ENCODE results near the gene PCDH10. TPM values are rescaled to one million over a fixed set of nuclear protein-coding genes. Genes with fewer than 3 reads are reported as not detected.

PCDH10 gene
- total and polyA plus RNA-seq, 10 of the 15 experiments (the other 5 are each of a cell fraction or from before 2014, with no cell fraction given): under 0.01 to 0.38 (median 0.02) TPM; not detected in 6

GRCh38 chr4:133186210-133186609, 37.1 kb downstream of the PCDH10 start (continued):
- TF ChIP-seq TBL1XR1 (IDR thresholded peaks at IDR 0.05; ENCODE audit: low read depth, low read length): no peak
- TF ChIP-seq CBX5 (IDR thresholded peaks at IDR 0.05; ENCODE audit: low read depth): no peak
- no peak for TF ChIP-seq MTA3 (IDR thresholded peaks at IDR 0.05; ENCODE audit: borderline replicate concordance, low read length)
- TF ChIP-seq CTCF (IDR thresholded peaks at IDR 0.05 in 2 of 3, conservative IDR thresholded peaks at IDR 0.05 in 1 of 3; ENCODE audit: control insufficient read depth in 2 of 3, extremely low read depth in 1 of 3, insufficient read depth in 1 of 3, low read depth in 3 of 3, low read length in 3 of 3): no peak

- H2AFZ ChIP-seq (ENCODE audit: control insufficient read depth, low read depth, low read length): no peak overlapping the region
- WGBS (ENCODE audit: insufficient coverage, insufficient replicate concordance, low lambda C conversion rate, missing lambda C conversion rate): 70% methylated on average over 5 of the region's 5 CpGs
- H3K36me3 ChIP-seq (ENCODE audit: control insufficient read depth in 2 of 2, insufficient read depth in 2 of 2, low read length in 1 of 2): no peaks in the 10 kb centered on the region
- intact Hi-C loops (cut with micrococcal nuclease; ENCODE audit: unreplicated experiment): no loop called here
- H3K79me2 ChIP-seq (ENCODE audit: control insufficient read depth, insufficient read depth, low read length): no peaks in the 10 kb centered on the region
- H3K4me3 ChIP-seq: no peak overlapping the region
- TF ChIP-seq EGR1 (IDR thresholded peaks at IDR 0.05; ENCODE audit: borderline replicate concordance in 1 of 2, low read depth in 2 of 2, low read length in 2 of 2) (no peak), TBL1XR1 (IDR thresholded peaks at IDR 0.05; ENCODE audit: low read depth, low read length) (no peak), BHLHE40 (IDR thresholded peaks at IDR 0.05; ENCODE audit: borderline replicate concordance in 1 of 2, low read depth in 2 of 2, low read length in 1 of 2) (no peak), EP300 (IDR thresholded peaks at IDR 0.05; ENCODE audit: borderline replicate concordance in 1 of 2, control insufficient read depth in 1 of 2, low read depth in 2 of 2, low read length in 2 of 2) (no peak)
- H3K27ac ChIP-seq (ENCODE audit: control insufficient read depth, insufficient read depth): no peak overlapping the region
- H4K20me1 ChIP-seq (ENCODE audit: control insufficient read depth, insufficient read depth): no peaks in the 10 kb centered on the region
- in situ Hi-C loops (cut with MboI): no loop called here
- H3K9me3 ChIP-seq (replicated peaks; ENCODE audit: control insufficient read depth, insufficient read depth, low read length): no peaks in the 10 kb centered on the region
- no peaks in the 10 kb centered on the region for H3K4me1 ChIP-seq (ENCODE audit: control insufficient read depth, insufficient read depth, low read length)
- ChIA-PET RAD21 (ENCODE audit: unreplicated experiment) (no interaction called here), POLR2A (no interaction called here), SMC1A (ENCODE audit: uncharacterized antibody, unreplicated experiment) (no interaction called here), CTCF (no interaction called here)
- no peak for ATAC-seq
- no peak for DNase-seq (ENCODE audit: low read depth, low spot score)
- H3K9ac ChIP-seq (ENCODE audit: control insufficient read depth, insufficient read depth, low read length): no peak overlapping the region
- H3K27me3 ChIP-seq (replicated peaks in 1 of 2; ENCODE audit: control insufficient read depth in 2 of 2, insufficient read depth in 2 of 2, low read length in 1 of 2): no peaks in the 10 kb centered on the region
- H3K4me2 ChIP-seq (ENCODE audit: control insufficient read depth, insufficient read depth): no peak overlapping the region
- no peak for FAIRE-seq
- BruUV-seq (replicated peaks): no TSS peak
Measured at GRCh38 chr4:133186845-133187244, 37.8 kb downstream of the PCDH10 start.
